Measurements from ENCODE around the gene RPGR. TPM values are rescaled to one million over a fixed set of nuclear protein-coding genes. Genes with fewer than 3 reads are reported as not detected.
A peak's percentile ranks its signal among the peaks of the same experiment; 100 is the strongest.

The RPGR gene
- total and polyA plus RNA-seq, 2 donors = 12.9 to 13.6 TPM

- no peak overlapping the region for H3K4me3 ChIP-seq (ENCODE audit: low read depth, low read length)
- no peaks in the 10 kb centered on the region for H3K36me3 ChIP-seq (ENCODE audit: insufficient read depth)
- WGBS = 76% methylated on average over 2 of the region's 2 CpGs
- no peak for DNase-seq (ENCODE audit: extremely low spot score)
- no peaks in the 10 kb centered on the region for H3K4me1 ChIP-seq (ENCODE audit: insufficient read depth)
- H3K27ac ChIP-seq (ENCODE audit: low read depth) = no peak overlapping the region
These were observed 19.8 kb upstream of the RPGR start for GRCh38 chrX:38347136-38347535.

- 48% methylated on average over 5 of the region's 5 CpGs for WGBS
- no peak for DNase-seq (ENCODE audit: extremely low spot score)
- no peaks in the 10 kb centered on the region for H3K4me1 ChIP-seq (ENCODE audit: insufficient read depth)
- no peak overlapping the region for H3K27ac ChIP-seq (ENCODE audit: low read depth)
- H3K36me3 ChIP-seq (ENCODE audit: insufficient read depth) = no peaks in the 10 kb centered on the region
- H3K4me3 ChIP-seq (ENCODE audit: low read depth, low read length) = no peak overlapping the region
These were observed 18.8 kb upstream of the RPGR start for GRCh38 chrX:38346150-38346549.

DNA sequence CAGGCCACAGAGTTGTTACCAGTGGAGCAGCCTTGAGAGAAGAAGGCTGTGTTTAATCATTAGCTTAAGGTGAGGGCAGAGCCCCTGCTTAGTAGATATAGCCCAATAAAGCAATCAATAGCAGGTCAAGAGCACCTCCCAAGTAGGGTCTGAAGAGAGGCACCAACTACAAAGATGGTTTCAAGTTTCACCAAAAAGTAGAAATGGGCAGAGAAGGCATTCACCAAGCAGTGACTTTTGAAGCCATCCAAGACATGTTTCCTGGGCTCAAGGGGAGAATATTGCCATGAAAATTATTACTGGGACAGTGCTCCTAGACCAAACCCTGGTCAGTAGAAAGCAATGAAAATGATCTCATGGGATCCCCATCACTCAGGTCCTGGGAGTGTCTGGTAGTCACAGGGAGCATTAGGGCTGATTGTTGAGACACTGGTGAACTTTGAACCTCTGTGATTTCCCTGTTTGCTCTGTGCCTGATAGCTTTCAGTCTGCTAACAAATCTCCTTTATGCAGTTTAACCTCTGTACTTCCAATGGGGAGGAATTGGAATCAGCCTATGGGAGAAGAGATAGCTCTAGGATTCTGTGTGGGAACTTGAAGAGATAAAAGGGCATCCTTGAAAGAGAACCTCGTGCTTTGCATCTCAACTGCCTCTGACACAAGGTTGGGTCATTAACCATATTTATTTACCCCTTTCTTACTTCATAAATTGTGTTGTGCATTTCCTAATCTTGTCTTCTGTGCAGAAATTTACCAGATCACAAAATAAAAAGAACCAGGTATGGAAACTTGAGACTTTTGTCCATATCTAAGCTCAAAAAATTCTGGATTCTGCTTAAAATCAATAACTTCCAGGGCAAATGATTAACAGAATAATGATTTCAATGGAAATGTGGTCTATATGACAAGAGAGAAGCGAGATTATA is 15.8 kb upstream of the RPGR start:
- no peak for DNase-seq (ENCODE audit: extremely low spot score)
- WGBS = 75% methylated on average over 2 of the region's 2 CpGs
- Histone ChIP-seq H3K27ac (ENCODE audit: low read depth) (no peak overlapping the region), H3K4me1 (ENCODE audit: insufficient read depth) (no peaks in the 10 kb centered on the region), H3K4me3 (ENCODE audit: low read depth, low read length) (no peak overlapping the region), H3K36me3 (ENCODE audit: insufficient read depth) (no peaks in the 10 kb centered on the region)

DNA sequence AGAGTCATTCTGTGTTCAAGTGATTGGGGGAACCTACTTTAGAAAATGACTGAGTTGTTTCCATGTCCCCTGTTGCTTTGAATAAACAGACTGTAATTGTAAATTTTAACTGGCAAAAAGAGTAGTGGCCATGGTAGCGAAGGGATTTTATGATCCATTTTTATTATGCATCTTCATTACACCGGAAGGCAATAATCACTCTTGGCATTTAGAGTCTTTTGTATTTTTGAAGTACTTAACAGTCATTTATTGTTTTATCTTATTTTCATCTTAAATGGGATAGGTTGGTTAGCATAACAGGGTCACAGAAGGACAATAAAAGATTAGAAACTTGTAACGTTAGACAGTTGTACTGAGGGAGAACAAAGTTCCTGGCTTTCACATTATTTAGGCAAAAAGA is 14.1 kb upstream of the RPGR start:
- Histone ChIP-seq H3K27ac (ENCODE audit: low read depth) (no peak overlapping the region), H3K4me3 (ENCODE audit: low read depth, low read length) (no peak overlapping the region), H3K4me1 (ENCODE audit: insufficient read depth) (no peaks in the 10 kb centered on the region), H3K36me3 (ENCODE audit: insufficient read depth) (no peaks in the 10 kb centered on the region)
- WGBS = 43% methylated on average over 3 of the region's 3 CpGs
- no peak for DNase-seq (ENCODE audit: extremely low spot score)

DNA sequence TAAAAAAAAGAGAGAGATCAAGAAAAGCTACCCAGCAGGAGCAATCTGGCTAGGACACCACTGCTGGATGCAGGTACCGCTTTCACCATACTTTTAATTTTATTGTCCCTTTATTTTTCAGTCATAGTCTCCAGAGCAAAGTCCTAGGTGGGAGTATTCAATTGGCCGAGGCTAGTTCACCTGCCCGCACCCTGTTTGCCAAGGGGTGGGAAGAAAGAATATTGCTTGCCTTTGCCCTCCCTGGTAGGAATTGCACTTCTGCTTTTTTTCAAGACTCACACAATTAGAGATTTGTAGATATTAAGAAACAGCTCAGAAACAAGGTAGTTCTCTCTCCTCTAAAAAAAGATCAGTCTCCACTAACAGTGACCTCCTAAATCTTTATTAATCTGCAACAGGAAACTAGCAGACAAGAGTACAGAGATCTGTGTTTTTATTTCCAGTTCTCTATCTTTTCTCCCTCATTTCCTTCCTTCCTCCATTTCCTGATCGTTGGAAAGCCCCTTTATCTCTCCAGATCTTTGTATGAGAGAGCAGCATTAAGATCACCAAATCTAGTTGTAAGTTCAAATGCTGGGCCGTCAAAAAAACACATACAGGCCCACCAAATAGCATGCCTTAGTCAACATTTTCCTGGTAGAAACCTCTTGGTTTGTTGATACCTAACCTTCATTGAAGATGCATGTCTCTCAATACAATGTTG is 9.4 kb upstream of the RPGR start:
- DNase-seq (ENCODE audit: extremely low spot score) = no peak
- H3K4me3 ChIP-seq (ENCODE audit: low read depth, low read length) = no peak overlapping the region
- 56% methylated on average over 5 of the region's 5 CpGs for WGBS
- no peak overlapping the region for H3K27ac ChIP-seq (ENCODE audit: low read depth)
- H3K36me3 ChIP-seq (ENCODE audit: insufficient read depth) = no peaks in the 10 kb centered on the region
- H3K4me1 ChIP-seq (ENCODE audit: insufficient read depth) = no peaks in the 10 kb centered on the region

DNA sequence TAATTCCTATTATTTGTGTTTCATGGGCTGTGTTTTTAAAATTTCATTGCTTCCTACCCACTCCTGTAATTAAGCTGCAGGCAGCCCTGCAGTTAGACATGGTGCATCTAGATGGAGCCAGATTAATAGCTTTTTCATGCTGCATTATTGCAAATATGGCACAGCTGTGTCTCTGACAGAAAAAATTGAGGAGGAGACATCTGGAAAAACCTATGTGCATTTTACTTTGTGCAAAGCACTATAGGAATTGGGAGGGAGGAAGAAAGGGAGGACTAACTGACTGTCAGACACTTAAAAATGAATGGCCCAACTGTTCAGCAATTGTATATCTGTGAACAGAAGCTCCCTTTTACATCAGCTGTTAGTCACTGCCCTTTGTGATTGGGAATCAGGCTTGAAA is 8.1 kb upstream of the RPGR start:
- no peaks in the 10 kb centered on the region for H3K36me3 ChIP-seq (ENCODE audit: insufficient read depth)
- no peaks in the 10 kb centered on the region for H3K4me1 ChIP-seq (ENCODE audit: insufficient read depth)
- DNase-seq (ENCODE audit: extremely low spot score) = no peak
- H3K27ac ChIP-seq (ENCODE audit: low read depth) = no peak overlapping the region
- H3K4me3 ChIP-seq (ENCODE audit: low read depth, low read length) = no peak overlapping the region

DNA sequence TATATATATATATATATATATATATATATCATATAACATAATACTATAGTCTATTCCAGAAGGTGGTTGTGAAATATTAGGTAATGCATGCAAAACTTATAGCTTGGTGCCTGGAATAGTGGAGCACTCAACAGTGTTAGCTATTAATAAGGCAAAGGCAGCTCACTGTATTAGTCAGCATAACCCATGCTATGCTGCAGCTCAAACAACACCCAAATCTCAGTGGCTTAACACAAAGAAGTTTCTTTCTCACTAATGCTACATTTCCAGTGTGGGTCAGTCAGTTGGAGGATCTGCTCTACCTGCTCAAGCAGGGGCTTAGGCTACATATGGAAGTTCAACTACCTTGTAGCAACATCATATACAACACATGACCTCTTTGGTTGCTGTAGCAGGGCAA is 5.2 kb upstream of the RPGR start:
- H3K4me3 ChIP-seq (ENCODE audit: low read depth, low read length) = no peak overlapping the region
- H3K4me1 ChIP-seq (ENCODE audit: insufficient read depth) = no peaks in the 10 kb centered on the region
- H3K36me3 ChIP-seq (ENCODE audit: insufficient read depth) = no peaks in the 10 kb centered on the region
- no peak overlapping the region for H3K27ac ChIP-seq (ENCODE audit: low read depth)
- DNase-seq (ENCODE audit: extremely low spot score) = no peak

- H3K4me3 ChIP-seq (ENCODE audit: low read depth, low read length) = peak overlapping the region; percentile 72
- peak overlapping the region; percentile 92 for H3K27ac ChIP-seq (ENCODE audit: low read depth)
- whole genome bisulfite sequencing = 8% methylated on average over 4 of the region's 4 CpGs
- H3K4me1 ChIP-seq (ENCODE audit: insufficient read depth) = no peaks in the 10 kb centered on the region
- H3K36me3 ChIP-seq (ENCODE audit: insufficient read depth) = no peaks in the 10 kb centered on the region
- DNase-seq (ENCODE audit: extremely low spot score) = no peak
These were observed 419 bp upstream of the RPGR start for GRCh38 chrX:38327775-38328081.

DNA sequence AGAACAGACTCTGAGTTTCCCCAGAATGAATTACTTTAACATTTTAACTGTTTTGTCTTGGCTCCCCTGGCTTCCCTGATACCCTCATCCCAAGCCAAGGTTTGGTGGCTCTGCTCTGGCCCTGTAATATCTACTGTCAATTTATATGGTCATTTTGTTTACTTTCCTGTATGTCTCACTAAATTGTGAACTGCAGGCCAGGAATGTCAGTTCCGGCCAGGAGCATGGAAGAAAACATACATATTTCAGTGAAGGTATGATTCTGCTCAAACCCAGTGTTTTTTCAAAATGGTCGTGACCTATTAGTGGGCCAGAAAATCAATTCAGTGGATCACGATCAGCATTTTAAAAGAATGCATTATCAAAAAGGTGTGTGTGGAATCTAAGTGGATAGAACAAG is 1.2 kb downstream of the RPGR start:
- no peak for DNase-seq (ENCODE audit: extremely low spot score)
- WGBS = 56% methylated on average over 3 of the region's 3 CpGs
- no peak overlapping the region for H3K27ac ChIP-seq (ENCODE audit: low read depth)
- peak overlapping the region; percentile 72 for H3K4me3 ChIP-seq (ENCODE audit: low read depth, low read length)
- H3K36me3 ChIP-seq (ENCODE audit: insufficient read depth) = no peaks in the 10 kb centered on the region
- no peaks in the 10 kb centered on the region for H3K4me1 ChIP-seq (ENCODE audit: insufficient read depth)

DNA sequence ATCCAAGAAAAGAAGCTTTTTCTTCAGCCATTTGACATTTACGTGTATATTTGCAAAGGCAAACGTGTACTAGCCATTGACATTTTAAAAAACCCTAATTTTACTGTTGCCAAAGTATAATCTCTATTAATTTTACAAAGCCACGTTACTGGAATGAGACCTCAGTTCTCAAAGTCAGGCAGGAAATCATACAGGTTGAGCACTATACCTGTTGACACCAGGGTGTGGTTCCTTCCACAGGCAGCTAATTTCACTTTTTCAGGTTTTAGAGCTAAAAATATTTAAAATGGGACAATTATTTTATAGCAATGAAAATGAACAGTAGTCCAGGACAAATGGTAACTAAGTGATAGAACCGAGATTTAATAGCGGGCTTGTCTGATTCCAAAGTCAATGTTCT is 6.5 kb downstream of the RPGR start:
- Histone ChIP-seq H3K4me3 (ENCODE audit: low read depth, low read length) (no peak overlapping the region), H3K27ac (ENCODE audit: low read depth) (no peak overlapping the region), H3K36me3 (ENCODE audit: insufficient read depth) (no peaks in the 10 kb centered on the region), H3K4me1 (ENCODE audit: insufficient read depth) (no peaks in the 10 kb centered on the region)
- no peak for DNase-seq (ENCODE audit: extremely low spot score)
- 87% methylated on average over 5 of the region's 5 CpGs for WGBS

- 72% methylated on average over 4 of the region's 4 CpGs for WGBS
- Histone ChIP-seq H3K4me1 (ENCODE audit: insufficient read depth) (no peaks in the 10 kb centered on the region), H3K36me3 (ENCODE audit: insufficient read depth) (no peaks in the 10 kb centered on the region), H3K27ac (ENCODE audit: low read depth) (no peak overlapping the region), H3K4me3 (ENCODE audit: low read depth, low read length) (no peak overlapping the region)
- no peak for DNase-seq (ENCODE audit: extremely low spot score)
These were observed 8.7 kb downstream of the RPGR start for GRCh38 chrX:38318606-38319005.

GRCh38 chrX:38318196-38318595 is 9.1 kb downstream of the RPGR start:
- no peaks in the 10 kb centered on the region for H3K4me1 ChIP-seq (ENCODE audit: insufficient read depth)
- WGBS = 83% methylated on average over 3 of the region's 3 CpGs
- H3K27ac ChIP-seq (ENCODE audit: low read depth) = no peak overlapping the region
- H3K36me3 ChIP-seq (ENCODE audit: insufficient read depth) = no peaks in the 10 kb centered on the region
- no peak overlapping the region for H3K4me3 ChIP-seq (ENCODE audit: low read depth, low read length)
- DNase-seq (ENCODE audit: extremely low spot score) = no peak

DNA sequence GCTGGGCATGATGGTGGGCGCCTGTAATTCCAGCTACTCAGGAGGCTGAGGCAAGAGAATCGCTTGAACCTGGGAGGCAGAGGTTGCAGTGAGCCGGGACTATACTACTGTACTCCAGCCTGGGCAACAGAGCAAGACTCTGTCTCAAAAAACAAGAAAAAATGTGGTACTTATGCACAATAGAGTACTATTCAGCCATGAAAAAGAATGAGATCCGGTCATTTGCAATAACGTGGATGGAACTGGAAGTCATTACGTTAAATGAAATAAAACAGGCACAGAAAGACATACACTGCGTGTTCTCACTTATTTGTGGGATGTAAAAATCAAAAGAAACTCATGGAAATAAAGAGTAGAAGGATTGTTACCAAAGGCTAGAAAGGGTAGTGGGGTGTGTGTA is 12.1 kb downstream of the RPGR start:
- DNase-seq (ENCODE audit: extremely low spot score) = no peak
- Histone ChIP-seq H3K4me3 (ENCODE audit: low read depth, low read length) (no peak overlapping the region), H3K36me3 (ENCODE audit: insufficient read depth) (no peaks in the 10 kb centered on the region), H3K4me1 (ENCODE audit: insufficient read depth) (no peaks in the 10 kb centered on the region), H3K27ac (ENCODE audit: low read depth) (no peak overlapping the region)
- WGBS = over 99% methylated on average over 7 of the region's 7 CpGs

DNA sequence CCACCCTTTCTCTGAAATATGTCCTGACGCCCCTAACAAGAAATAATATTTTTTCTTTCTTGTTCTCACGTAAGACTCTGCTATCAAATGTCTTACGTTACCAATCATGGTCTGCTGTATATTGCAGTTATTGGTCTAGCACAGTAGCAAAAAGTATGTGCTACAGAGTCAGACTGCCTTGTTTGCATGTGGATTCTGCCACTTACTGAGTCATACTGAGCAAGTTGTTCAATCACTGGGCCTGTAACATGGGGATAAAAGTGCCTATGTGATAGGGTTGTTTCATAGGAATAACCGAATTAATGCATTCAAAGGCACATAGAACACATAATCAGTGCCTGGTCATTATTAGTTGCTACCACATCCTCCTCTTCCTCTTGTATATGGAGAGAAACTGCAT is 14.1 kb downstream of the RPGR start:
- Histone ChIP-seq H3K4me1 (ENCODE audit: insufficient read depth) (no peaks in the 10 kb centered on the region), H3K36me3 (ENCODE audit: insufficient read depth) (no peaks in the 10 kb centered on the region), H3K4me3 (ENCODE audit: low read depth, low read length) (no peak overlapping the region), H3K27ac (ENCODE audit: low read depth) (no peak overlapping the region)
- WGBS = 96% methylated on average over 4 of the region's 4 CpGs
- DNase-seq (ENCODE audit: extremely low spot score) = no peak
